Keratinocyte (primary cell): ENCODE data around the gene EXD2.

ENCODE experiments used
- CTCF ChIP-seq, 3 experiments: IDR thresholded peaks in 1 of 3; conservative IDR thresholded peaks in 1 of 3; optimal IDR thresholded peaks in 1 of 3; 2 replicates in 2 of 3; 3 replicates in 1 of 3; pipeline versions ENCODE3 to v1.5.1; 2011; ENCODE audit warnings: low read length in 3 of 3, mild to moderate bottlenecking in 3 of 3, moderate library complexity in 2 of 3, control low read depth in 1 of 3, inconsistent platforms in 1 of 3; ENCODE audit not compliant: insufficient read depth in 2 of 3; ENCODE audit errors: extremely low read depth in 1 of 3
- EZH2 ChIP-seq: IDR thresholded peaks from one replicate; pipeline ENCODE4 v1.6.1; 2012; ENCODE audit warnings: inconsistent platforms, mild to moderate bottlenecking, low read length, moderate library complexity

GRCh38 chr14:69161590-69161989 lies 29.7 kb upstream of the EXD2 start:
- TF ChIP-seq CTCF (optimal IDR thresholded peaks at IDR 0.05 in 1 of 3, IDR thresholded peaks at IDR 0.05 in 1 of 3, conservative IDR thresholded peaks at IDR 0.05 in 1 of 3; ENCODE audit: extremely low read depth in 1 of 3, insufficient read depth in 2 of 3, low read length in 3 of 3), result no peak
- no peak for TF ChIP-seq EZH2
